ENCODE data around the gene SLC27A1. TPM values are rescaled to one million over a fixed set of nuclear protein-coding genes. Genes with fewer than 3 reads are reported as not detected.
A peak's percentile ranks its signal among the peaks of the same experiment; 100 is the strongest.

SLC27A1 gene
- total and polyA plus RNA-seq, 9 of the 15 experiments (the other 6 are each of a cell fraction or from before 2014, with no cell fraction given) = 0.06 to 3.0 (median 1.1) TPM

- no peak for TF ChIP-seq ZBTB40 (IDR thresholded peaks at IDR 0.05)
- TF ChIP-seq ZBTB40 (CRISPR knock-in tag; IDR thresholded peaks at IDR 0.05) = no peak
- TF ChIP-seq MAX (CRISPR knock-in tag; IDR thresholded peaks at IDR 0.05) = peak; percentile 95
- TF ChIP-seq CTCFL (IDR thresholded peaks at IDR 0.05; ENCODE audit: borderline replicate concordance, insufficient read depth, low read depth, low read length, poor library complexity, severe bottlenecking) = peak; percentile 16
- no peak for TF ChIP-seq BCL6 (CRISPR knock-in tag; IDR thresholded peaks at IDR 0.05)
- peak; percentile 12; the same call in 1 of the 2 replicates for TF ChIP-seq ZBTB7A (IDR thresholded peaks at IDR 0.05; ENCODE audit: borderline replicate concordance, control insufficient read depth, low read depth, low read length)
- TF ChIP-seq TSC22D4 (tag; IDR thresholded peaks at IDR 0.05) = no peak
- TF ChIP-seq MAFK (IDR thresholded peaks at IDR 0.05; ENCODE audit: low read length) = no peak
- 0 out of 2 replicates have a peak, but pooled peaks have one; percentile 20 for TF ChIP-seq CEBPG (CRISPR knock-in tag; IDR thresholded peaks at IDR 0.05)
- TF ChIP-seq CEBPG (tag; conservative IDR thresholded peaks at IDR 0.05 in 1 of 2, IDR thresholded peaks at IDR 0.05 in 1 of 2) = no peak
- no peak for TF ChIP-seq CC2D1A (IDR thresholded peaks at IDR 0.05)
- no peak for TF ChIP-seq HEY1 (CRISPR knock-in tag; IDR thresholded peaks at IDR 0.05; ENCODE audit: borderline replicate concordance)
- TF ChIP-seq HMG20A (CRISPR knock-in tag; conservative IDR thresholded peaks at IDR 0.05) = no peak
- no peak for TF ChIP-seq HMG20B (CRISPR knock-in tag; IDR thresholded peaks at IDR 0.05)
Measured at GRCh38 chr19:17488593-17489391, 18.5 kb downstream of the SLC27A1 start (continued).
